ENCODE measurements around the gene NEUROD2. TPM values are rescaled to one million over a fixed set of nuclear protein-coding genes. Genes with fewer than 3 reads are reported as not detected.

The NEUROD2 gene
- total RNA-seq (2022; extraction: Qiagen RNA extraction): 0.05 TPM in 1 of 5 replicates, not detected in the others

GRCh38 chr17:39607851-39608130 is at the start of gene NEUROD2:
Gene NEUROD2, minus strand, starts transcription at chr17:39607920. Its CDS starts 1,321 bp downstream, at chr17:39606599.

GRCh38 chr17:39636927-39637736 is 29.4 kb upstream of the NEUROD2 start, which contains the start of gene STARD3:
Gene STARD3, plus strand, starts transcription at chr17:39637144. Its CDS starts 16,388 bp downstream, at chr17:39653532.

GRCh38 chr17:39626171-39627046 is 18.7 kb upstream of the NEUROD2 start, which contains the start of gene PPP1R1B:
Gene PPP1R1B, plus strand, starts transcription at chr17:39626952. Its CDS starts 441 bp downstream, at chr17:39627393.

Other genes starting within 250 kb of the NEUROD2 start
- 6.5 to 9.1 TPM (median 8.7 TPM) in 5 replicates for gene FBXL20, start 206.3 kb downstream of the NEUROD2 start, total RNA-seq (2022; extraction: Qiagen RNA extraction)
- gene MED1, start 156.7 kb downstream of the NEUROD2 start, total RNA-seq (2022; extraction: Qiagen RNA extraction): 25.2 to 34.2 TPM (median 31.3 TPM) in 5 replicates
- 31.4 to 38.5 TPM (median 36.8 TPM) in 5 replicates for gene CDK12, start 146.4 kb downstream of the NEUROD2 start, total RNA-seq (2022; extraction: Qiagen RNA extraction)
- gene PPP1R1B, start 19.0 kb upstream of the NEUROD2 start, total RNA-seq (2022; extraction: Qiagen RNA extraction): 0.09 TPM in 1 of 5 replicates, not detected in the others
- 53.6 to 62.7 TPM (median 60.6 TPM) in 5 replicates for gene STARD3, start 29.2 kb upstream of the NEUROD2 start, total RNA-seq (2022; extraction: Qiagen RNA extraction)
- gene TCAP, start 57.4 kb upstream of the NEUROD2 start, total RNA-seq (2022; extraction: Qiagen RNA extraction): 0.52 to 1.4 TPM (median 0.92 TPM) in 5 replicates
- gene PNMT, start 60.5 kb upstream of the NEUROD2 start, total RNA-seq (2022; extraction: Qiagen RNA extraction): 0.13 to 0.21 TPM (median 0.20 TPM) in 3 of 5 replicates, not detected in the others
- 6.7 to 8.3 TPM (median 8.1 TPM) in 5 replicates for gene PGAP3, start 80.1 kb upstream of the NEUROD2 start, total RNA-seq (2022; extraction: Qiagen RNA extraction)
- 29.6 to 39.0 TPM (median 38.1 TPM) in 5 replicates for gene ERBB2, start 92.1 kb upstream of the NEUROD2 start, total RNA-seq (2022; extraction: Qiagen RNA extraction)
- gene MIEN1, start 122.6 kb upstream of the NEUROD2 start, total RNA-seq (2022; extraction: Qiagen RNA extraction): 89.2 to 101 TPM (median 94.6 TPM) in 5 replicates
- gene GRB7, start 130.0 kb upstream of the NEUROD2 start, total RNA-seq (2022; extraction: Qiagen RNA extraction): 3.9 to 7.3 TPM (median 6.6 TPM) in 5 replicates

All from A549 treated with CORT108297 at 1 μM for 4 hours (cell line).